Cardiac fibroblast (primary cell): ENCODE measurements around the gene CBX6.

Source experiments
- DNase-seq, 2 donors: peaks; one replicate each; pipeline versions ENCODE4 v3.0.0 to v3.0.0-alpha.2; 2010; ENCODE audit warnings: low read depth in 2 of 2
- H3K4me3 ChIP-seq, 2 donors: replicated peaks in 1 of 2; 1 replicate in 1 of 2; 2 replicates in 1 of 2; pipeline ENCODE4 v1.5.1; 2011; ENCODE audit warnings: low read depth in 2 of 2, low read length in 2 of 2, mild to moderate bottlenecking in 2 of 2, moderate library complexity in 1 of 2
- CTCF ChIP-seq: IDR thresholded peaks from one replicate; pipeline ENCODE4 v1.5.1; 2011; ENCODE audit warnings: low read depth, mild to moderate bottlenecking, low read length, inconsistent platforms

CBX6 gene

GRCh38 chr22:38852522-38852921 is 19.5 kb downstream of the CBX6 start:
- TF ChIP-seq CTCF, result no peak
- DNase-seq, result no peak
- H3K4me3 ChIP-seq, result no peak overlapping the region

- DNase-seq, result peak; percentile 52 to 72
- H3K4me3 ChIP-seq, result no peak overlapping the region
- TF ChIP-seq CTCF, result no peak
These were observed 20.8 kb downstream of the CBX6 start for GRCh38 chr22:38850941-38851849.

- TF ChIP-seq CTCF, result no peak
- DNase-seq, result no peak
- H3K4me3 ChIP-seq, result no peak overlapping the region
These were observed 21.6 kb downstream of the CBX6 start for GRCh38 chr22:38850399-38850798.

- DNase-seq, result no peak
- TF ChIP-seq CTCF, result no peak
- no peak overlapping the region for H3K4me3 ChIP-seq
These were observed 22.2 kb downstream of the CBX6 start for GRCh38 chr22:38849811-38850210.

- peak in 1 of 2 donors; percentile 26 for DNase-seq
- TF ChIP-seq CTCF, result no peak
- no peak overlapping the region for H3K4me3 ChIP-seq
These were observed 25.6 kb downstream of the CBX6 start for GRCh38 chr22:38846412-38846811.

GRCh38 chr22:38845004-38845740 is 26.8 kb downstream of the CBX6 start:
- peak in 1 of 2 donors; percentile 34 for DNase-seq
- no peak for TF ChIP-seq CTCF
- no peak overlapping the region for H3K4me3 ChIP-seq
